Raji (cell line): Measurements from ENCODE around the gene MFGE8.

Source experiments
- POLR2A ChIP-seq: IDR thresholded peaks from 2 replicates; pipeline ENCODE4 v1.6.1; 2011; ENCODE audit warnings: low read depth, low read length, control low read depth; ENCODE audit not compliant: insufficient read depth

MFGE8 gene

GRCh38 chr15:88901508-88902220, 11.5 kb downstream of the MFGE8 start:
- no peak for TF ChIP-seq POLR2A

DNA sequence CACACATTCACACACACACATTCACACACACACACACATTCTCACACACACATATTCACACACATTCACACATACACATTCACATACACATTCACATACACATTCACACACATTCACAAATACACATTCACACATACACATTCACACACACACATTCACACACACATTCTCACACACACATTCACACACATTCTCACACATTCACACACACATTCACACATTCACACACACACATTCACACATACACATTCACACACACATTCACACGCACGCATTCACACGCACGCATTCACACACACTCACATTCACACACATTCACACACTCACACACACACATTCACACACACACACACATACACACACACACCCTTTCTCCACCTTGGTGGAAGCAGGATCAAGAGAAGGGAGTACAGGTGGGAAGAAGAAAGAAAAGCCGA, 12.2 kb downstream of the MFGE8 start:
- no peak for TF ChIP-seq POLR2A

DNA sequence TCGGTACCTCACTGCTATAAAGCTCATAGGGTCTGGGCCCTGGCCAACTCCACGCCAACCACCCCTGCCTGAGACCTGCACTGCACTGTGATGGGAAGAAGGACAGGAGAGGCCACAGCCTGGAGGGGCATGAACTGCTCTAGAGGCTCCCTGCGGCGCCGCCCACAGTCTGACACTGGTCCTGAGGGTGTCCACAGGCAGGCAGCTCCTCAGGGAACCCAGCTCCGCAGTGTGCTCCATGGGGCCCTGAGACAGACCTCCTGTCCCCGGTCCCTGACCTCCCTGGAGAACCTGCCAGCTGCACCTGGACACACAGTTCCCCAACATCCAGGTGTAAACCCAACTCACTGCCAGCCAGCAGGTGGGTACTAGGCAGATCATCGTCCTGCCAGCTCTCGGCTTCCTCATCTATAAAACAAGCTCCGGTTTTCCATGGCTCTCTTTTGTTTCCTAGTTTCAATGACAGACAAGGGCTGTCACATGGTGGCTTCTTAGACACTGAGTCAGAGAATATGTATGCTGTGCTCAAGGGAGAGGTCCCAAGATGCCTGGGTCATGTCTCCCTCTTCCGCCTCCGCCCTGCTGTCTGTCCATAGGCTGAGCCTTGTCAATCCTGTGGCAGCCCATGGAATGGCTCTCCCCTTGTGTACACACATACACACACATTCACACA, 12.7 kb downstream of the MFGE8 start:
- TF ChIP-seq POLR2A, result no peak

DNA sequence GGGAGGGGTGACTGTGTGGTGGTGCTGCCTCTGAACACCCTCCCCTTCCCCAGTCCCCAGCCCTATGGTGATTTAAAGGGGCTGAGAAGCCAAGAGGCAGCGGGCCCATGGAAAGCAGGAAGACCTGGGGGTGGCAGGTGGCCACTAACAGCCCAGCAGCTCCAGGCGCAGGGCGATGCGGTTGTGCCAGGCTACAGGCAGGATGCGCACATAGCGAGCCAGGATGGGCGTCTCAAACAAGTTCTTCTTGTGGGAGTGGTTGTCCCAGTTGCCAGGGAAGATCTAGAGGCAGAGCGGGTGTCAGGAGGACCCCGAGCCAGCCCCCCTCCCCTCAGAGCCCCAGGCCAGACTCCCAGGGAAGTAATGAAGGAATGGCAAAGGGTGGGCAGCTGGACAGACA, 13.9 kb downstream of the MFGE8 start:
- TF ChIP-seq POLR2A, result no peak

DNA sequence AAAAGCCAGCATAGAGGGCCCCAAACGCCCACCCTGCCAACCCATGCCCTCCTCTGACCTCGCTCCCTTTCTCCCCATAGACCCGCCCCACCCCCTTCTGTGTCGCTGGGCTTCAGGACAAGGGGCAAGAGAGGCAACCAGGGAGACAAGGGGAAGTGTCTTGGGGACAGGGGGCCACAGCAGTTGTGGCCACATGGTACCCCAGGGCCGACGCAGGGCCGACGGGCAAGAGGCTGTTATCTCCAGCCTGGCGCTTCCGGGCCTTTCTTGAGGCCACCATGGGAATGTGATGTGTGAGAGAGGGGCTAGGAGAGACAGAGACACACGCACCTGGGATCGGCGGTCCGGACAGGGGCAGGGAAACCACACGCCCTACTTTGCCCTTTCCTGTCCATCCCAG, 14.4 kb downstream of the MFGE8 start:
- no peak for TF ChIP-seq POLR2A

GRCh38 chr15:88897456-88898194, 15.6 kb downstream of the MFGE8 start:
- TF ChIP-seq POLR2A, result no peak

DNA sequence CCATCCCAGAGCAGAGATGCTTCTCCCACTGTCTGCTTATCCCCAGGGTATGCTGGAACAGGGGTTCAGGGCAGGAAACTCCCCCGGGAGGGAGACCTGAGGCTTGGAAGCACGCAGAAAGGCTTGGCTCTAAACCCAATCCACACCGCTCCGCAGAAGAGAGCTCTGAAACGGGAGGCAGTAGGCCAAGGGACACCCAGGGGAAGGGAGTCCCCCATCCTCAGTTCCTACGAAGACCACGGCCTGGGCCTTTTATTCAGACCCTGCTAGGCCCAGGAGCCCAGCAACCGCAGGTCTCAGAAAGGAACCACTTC, 16.1 kb downstream of the MFGE8 start:
- TF ChIP-seq POLR2A, result no peak

DNA sequence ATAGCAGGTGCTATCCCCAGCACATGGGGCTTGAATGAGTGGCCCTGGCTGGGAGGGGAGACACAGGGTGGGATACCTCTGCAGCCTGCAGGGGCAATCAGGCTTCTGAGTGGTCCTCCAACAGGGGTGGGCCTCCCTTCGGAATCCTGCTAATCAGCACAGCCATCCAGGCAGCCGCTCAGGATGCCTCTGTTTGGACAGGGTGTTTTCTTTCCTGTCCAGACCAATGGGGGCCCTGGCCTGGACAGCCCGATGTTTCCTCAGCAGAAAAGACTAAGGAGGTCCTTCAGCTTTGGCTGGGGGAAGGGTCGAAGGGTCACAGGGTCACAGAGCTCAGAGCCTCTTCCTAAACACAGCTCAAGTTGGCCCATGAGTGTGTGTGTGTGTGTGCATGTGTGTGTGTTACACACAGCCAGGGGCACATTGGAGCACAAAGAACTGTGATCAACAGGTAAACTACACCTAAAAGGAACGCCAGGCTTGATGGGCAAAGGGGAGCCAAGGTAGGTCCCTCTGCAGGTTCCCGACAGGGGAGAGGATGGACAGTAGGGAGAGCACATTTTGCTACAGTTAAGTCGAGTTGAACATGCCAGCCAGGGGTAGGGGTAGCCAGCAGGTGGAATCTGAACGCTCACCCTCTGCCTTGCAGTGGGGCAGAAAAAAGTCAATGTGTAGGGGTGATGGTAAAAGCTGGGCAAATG, 16.7 kb downstream of the MFGE8 start:
- TF ChIP-seq POLR2A, result no peak

DNA sequence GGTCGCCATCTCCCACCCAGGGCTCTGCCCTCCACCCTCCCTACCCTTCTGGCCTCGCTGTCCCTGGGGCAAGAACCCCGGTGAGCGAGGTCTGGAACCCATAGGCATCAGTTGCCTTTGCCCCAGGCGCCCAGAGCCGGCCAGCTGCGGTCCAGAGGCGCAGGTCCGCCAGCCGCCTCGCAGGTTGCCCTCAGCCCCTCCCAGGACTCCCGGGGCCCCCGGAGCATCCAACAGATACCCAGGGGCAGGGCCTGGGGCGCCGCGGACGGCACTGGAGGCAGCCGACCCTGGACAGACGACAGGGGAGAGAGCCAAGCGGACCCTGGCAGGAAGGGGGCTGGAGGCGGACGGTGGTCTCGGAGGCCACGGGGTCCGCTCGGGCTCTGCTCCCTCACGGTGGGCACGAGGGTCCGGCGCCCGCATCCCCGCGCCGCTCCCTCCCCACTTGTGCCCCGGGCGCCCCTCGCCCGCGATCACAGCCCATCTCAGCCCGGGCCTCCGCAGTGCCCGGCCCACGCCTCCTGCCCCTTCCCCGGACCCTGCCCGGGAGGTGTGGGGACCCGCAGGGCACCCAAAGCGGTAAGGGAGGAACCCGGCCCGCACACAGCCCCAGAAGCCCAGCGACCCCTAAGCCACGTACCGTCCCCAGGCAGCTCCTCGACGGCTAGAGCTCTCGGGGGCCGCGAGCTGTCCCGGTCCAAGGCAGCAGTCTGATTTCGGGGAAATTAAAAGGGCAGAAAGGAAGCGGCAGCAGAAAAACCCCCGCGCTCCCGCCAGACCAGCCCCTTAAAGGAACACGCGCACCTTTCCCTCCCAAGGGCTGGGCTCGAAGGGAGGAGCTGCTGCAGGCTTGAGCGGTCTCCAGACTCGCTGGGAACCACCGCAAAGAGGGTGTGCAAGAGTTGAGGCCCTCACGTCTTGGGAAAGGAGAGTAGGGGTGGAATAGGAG, 18.1 kb downstream of the MFGE8 start, which contains the start of gene HAPLN3:
Gene HAPLN3 (minus strand): TSS at position 726 of the 949 bp plus-strand sequence. CDS start 8,246 bp downstream, outside the sequence.
- no peak for TF ChIP-seq POLR2A

GRCh38 chr15:88894348-88894818, 18.8 kb downstream of the MFGE8 start:
- no peak for TF ChIP-seq POLR2A

DNA sequence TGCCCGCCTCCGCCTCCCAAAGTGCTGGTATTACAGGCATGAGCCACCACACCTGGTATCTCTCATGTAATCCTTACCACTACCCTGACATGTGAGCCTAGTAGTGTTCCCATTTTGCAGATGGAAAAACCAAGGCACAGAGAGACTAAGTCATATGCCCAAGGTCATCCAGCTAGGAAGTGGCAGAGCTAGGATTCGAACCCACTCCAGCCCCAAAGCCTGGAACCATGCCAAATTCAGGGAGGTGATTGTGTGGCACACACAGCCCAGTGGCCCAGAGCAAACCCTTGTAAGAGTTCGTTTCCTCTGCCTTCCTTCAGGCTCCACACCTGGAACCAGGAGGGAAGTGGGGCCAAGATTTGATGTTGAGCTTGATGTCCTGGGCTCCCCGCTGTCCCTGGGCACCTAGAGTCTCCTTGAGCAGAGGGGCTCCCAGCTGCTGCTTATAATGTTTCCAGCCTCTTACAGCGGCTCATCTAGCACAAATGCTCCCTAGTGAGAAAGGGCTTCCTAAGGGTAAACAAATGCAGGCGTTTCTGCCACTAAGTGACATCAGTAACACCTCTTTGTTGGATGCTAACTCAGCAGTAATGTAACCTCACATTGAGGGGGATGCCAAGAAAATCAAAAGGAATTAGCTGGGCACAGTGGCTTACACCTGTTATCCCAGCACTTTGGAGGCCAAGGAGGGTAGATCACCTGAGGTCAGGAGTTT, 21.5 kb downstream of the MFGE8 start:
- TF ChIP-seq POLR2A, result no peak

- no peak for TF ChIP-seq POLR2A
Observed at GRCh38 chr15:88890495-88890894, 22.7 kb downstream of the MFGE8 start.

DNA sequence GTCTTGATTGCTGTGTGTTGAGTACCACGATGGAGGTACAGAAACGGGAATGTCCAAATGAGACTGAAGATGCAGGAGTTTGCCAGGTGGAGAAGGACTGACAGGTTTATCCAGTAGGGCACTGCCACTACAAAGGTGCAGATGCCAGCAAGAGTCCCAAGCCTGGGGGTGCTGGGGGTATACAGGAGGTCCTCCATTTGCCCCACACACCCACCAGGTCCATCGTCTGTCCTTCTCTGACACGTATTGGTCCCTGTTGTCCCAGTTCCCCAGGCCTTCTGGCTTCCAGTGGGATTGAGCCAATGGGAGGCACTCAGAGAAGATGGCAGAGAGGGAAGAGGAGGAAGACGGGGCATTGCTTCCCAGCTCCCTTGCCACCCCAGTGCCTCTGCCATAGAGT, 24.5 kb downstream of the MFGE8 start:
- no peak for TF ChIP-seq POLR2A
